Fibroblast of lung (primary cell): ENCODE results near the gene ATXN1L. TPM values are rescaled to one million over a fixed set of nuclear protein-coding genes. Genes with fewer than 3 reads are reported as not detected.
A peak's percentile ranks its signal among the peaks of the same experiment; 100 is the strongest.

Experiments
- DNase-seq, 2 donors: peaks; one replicate each; pipeline versions ENCODE4 v3.0.0 to v3.0.0-alpha.2; 2010; ENCODE audit warnings: low read depth in 2 of 2
- H2AFZ ChIP-seq: 2 replicates; pipeline ENCODE4 v1.5.1; 2012; ENCODE audit warnings: low read length, control low read depth, inconsistent platforms
- H3K27ac ChIP-seq: 2 replicates; pipeline ENCODE4 v1.5.1; 2011; ENCODE audit warnings: low read length, control low read depth; ENCODE audit not compliant: insufficient read depth
- H3K27me3 ChIP-seq: 2 replicates; pipeline ENCODE4 v1.5.1; 2011; ENCODE audit warnings: mild to moderate bottlenecking, low read length; ENCODE audit not compliant: control insufficient read depth, insufficient read depth
- H3K36me3 ChIP-seq: 2 replicates; pipeline ENCODE4 v1.5.1; 2011; ENCODE audit warnings: low read length; ENCODE audit not compliant: control insufficient read depth, insufficient read depth
- H3K4me1 ChIP-seq: 2 replicates; pipeline ENCODE4 v1.5.1; 2011; ENCODE audit warnings: low read length; ENCODE audit not compliant: control insufficient read depth, insufficient read depth; ENCODE audit errors: extremely low read depth
- H3K4me2 ChIP-seq: 2 replicates; pipeline ENCODE4 v1.5.1; 2011; ENCODE audit warnings: low read length, control low read depth; ENCODE audit not compliant: insufficient read depth; ENCODE audit errors: extremely low read depth
- H3K4me3 ChIP-seq, 4 experiments: fragments of 200-600 bp in 1 of 4; sonication (generic) in 1 of 4; replicated peaks in 1 of 4; 2 replicates each; pipeline ENCODE4 v1.5.1; 2011 to 2016; ENCODE audit warnings: low read length in 4 of 4, low read depth in 3 of 4, mild to moderate bottlenecking in 3 of 4, control low read depth in 2 of 4, inconsistent platforms in 1 of 4, mixed read lengths in 1 of 4; ENCODE audit not compliant: insufficient read depth in 1 of 4; ENCODE audit errors: control extremely low read depth in 1 of 4
- H3K79me2 ChIP-seq: 2 replicates; pipeline ENCODE4 v1.5.1; 2012; ENCODE audit warnings: mild to moderate bottlenecking, low read length, inconsistent platforms; ENCODE audit not compliant: control insufficient read depth, insufficient read depth
- H3K9ac ChIP-seq: 2 replicates; pipeline ENCODE4 v1.5.1; 2011; ENCODE audit warnings: mild to moderate bottlenecking, low read length, control low read depth; ENCODE audit not compliant: insufficient read depth
- H3K9me3 ChIP-seq: 2 replicates; pipeline ENCODE4 v1.5.1; 2012; ENCODE audit warnings: low read depth, low read length; ENCODE audit not compliant: control insufficient read depth, insufficient read depth
- H4K20me1 ChIP-seq: 2 replicates; pipeline ENCODE4 v1.5.1; 2011; ENCODE audit warnings: low read length; ENCODE audit not compliant: control insufficient read depth, insufficient read depth; ENCODE audit errors: extremely low read depth
- EZH2 ChIP-seq: IDR thresholded peaks from 2 replicates; pipeline ENCODE4 v1.5.1; 2012; ENCODE audit warnings: low read length, control low read depth, mild to moderate bottlenecking; ENCODE audit errors: missing control alignments
- polyA plus RNA-seq, 2 donors: library from polyadenylated mRNA; depleted of rRNA in 1 of 2; stranded (reverse) in 1 of 2; unstranded in 1 of 2; fragments of >200 nt; gene quantifications; 2 replicates each; pipeline ENCODE4 v1.2.1, GENCODE V29; 2011 to 2012; ENCODE audit warnings: missing spikeins in 1 of 2
- total RNA-seq: library from RNA; depleted of rRNA; stranded (reverse); fragments of >200 nt; gene quantifications from 2 replicates; pipeline ENCODE4 v1.2.1, GENCODE V29; 2014
- TF ChIP-seq, protein P1 (sequence below), 2 donors: IDR thresholded peaks in 1 of 2; conservative IDR thresholded peaks in 1 of 2; 1 replicate in 1 of 2; 2 replicates in 1 of 2; pipeline ENCODE4 v1.5.1; 2011 to 2012; ENCODE audit warnings: low read length in 2 of 2, control low read depth in 1 of 2, inconsistent platforms in 1 of 2, low read depth in 1 of 2, mild to moderate bottlenecking in 1 of 2

The ATXN1L gene
- total and polyA plus RNA-seq, 2 donors (not counting 1 experiment from before 2014, with no cell fraction given), result 11.5 to 13.2 TPM

DNA sequence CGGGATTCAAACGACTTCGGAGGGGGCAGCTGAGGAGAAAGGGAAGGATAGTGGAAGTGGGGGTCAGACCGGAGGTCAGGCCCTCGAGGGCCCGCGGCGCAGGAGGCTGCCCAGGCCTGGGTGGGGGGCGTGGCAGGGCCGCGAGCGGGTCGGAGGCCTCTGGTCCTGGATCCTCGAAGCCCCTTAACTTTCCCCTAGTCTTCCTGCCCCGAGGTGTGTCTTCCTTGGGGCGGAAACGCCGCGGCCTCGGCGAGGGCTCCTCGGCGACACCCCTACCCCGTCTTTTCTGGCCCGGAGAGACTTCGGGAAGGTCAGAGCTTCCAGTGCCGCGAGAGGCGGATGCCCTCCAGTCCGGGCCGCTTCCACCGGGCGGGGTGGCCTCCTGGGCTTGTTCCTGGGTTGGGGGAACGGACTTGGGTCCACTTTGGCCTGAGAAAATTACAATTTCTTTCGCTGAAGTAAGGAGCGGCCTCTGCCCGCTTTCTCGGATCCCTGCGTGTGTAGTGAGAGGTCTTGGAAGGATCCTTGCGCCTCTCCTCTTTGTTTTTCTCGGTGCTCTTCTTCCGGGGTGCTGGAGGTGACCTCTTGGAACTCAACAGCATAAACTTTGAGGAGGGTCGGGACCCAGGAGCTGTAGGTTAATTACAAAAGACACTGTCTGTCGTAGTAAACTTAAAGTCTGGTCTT lies 50.0 kb downstream of the ATXN1L start:
- TF ChIP-seq, protein P1, sequence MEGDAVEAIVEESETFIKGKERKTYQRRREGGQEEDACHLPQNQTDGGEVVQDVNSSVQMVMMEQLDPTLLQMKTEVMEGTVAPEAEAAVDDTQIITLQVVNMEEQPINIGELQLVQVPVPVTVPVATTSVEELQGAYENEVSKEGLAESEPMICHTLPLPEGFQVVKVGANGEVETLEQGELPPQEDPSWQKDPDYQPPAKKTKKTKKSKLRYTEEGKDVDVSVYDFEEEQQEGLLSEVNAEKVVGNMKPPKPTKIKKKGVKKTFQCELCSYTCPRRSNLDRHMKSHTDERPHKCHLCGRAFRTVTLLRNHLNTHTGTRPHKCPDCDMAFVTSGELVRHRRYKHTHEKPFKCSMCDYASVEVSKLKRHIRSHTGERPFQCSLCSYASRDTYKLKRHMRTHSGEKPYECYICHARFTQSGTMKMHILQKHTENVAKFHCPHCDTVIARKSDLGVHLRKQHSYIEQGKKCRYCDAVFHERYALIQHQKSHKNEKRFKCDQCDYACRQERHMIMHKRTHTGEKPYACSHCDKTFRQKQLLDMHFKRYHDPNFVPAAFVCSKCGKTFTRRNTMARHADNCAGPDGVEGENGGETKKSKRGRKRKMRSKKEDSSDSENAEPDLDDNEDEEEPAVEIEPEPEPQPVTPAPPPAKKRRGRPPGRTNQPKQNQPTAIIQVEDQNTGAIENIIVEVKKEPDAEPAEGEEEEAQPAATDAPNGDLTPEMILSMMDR (conservative IDR thresholded peaks at IDR 0.05 in 1 of 2, IDR thresholded peaks at IDR 0.05 in 1 of 2; ENCODE audit: low read depth in 1 of 2, low read length in 2 of 2), result no peak
- no peak for TF ChIP-seq EZH2
- Histone ChIP-seq H3K27me3 (no peaks in the 10 kb centered on the region), H3K4me1 (peaks cover 3% of the 10 kb centered on the region), H4K20me1 (no peaks in the 10 kb centered on the region), H3K27ac (peak overlapping the region; percentile 99), H3K79me2 (peaks cover 55% of the 10 kb centered on the region), H3K36me3 (no peaks in the 10 kb centered on the region), H3K9ac (peak overlapping the region; percentile 99), H3K9me3 (no peaks in the 10 kb centered on the region), H2AFZ (peak overlapping the region; percentile 52), H3K4me2 (peak overlapping the region; percentile 83), H3K4me3 (peak overlapping the region; percentile 88 to 100 (median 96))
- peak; percentile 51 to 55 for DNase-seq

DNA sequence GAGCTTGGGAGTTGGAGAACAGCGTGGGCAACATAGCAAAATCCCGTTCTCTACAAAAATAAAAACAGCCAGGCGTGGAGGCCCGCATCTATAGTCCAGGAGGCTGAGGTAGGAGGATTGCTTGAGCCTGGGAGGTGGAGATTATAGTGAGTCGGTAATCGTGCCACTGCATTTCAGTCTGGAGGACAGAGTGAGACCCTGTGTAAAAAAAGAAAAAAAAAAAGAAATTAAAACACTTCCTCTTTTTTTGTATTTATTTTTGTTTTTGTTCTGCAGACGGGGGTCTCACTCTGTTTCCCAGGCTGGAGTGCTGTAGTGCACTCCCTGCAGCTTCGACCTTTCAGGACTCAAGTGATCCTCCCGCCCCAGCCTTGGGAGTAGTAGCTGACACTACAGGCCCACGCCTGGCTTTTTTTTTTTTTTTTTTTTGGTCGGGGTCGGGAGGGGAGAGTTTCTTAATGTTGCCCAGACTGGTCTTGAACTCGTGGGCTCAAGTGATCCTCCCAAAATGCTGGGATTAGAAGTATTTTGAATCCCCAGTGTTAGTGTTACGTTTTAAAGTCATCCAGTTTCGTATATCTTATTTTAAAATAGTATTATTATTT lies 51.1 kb downstream of the ATXN1L start:
- peaks cover 3% of the 10 kb centered on the region for H3K4me1 ChIP-seq
- DNase-seq, result no peak
- no peaks in the 10 kb centered on the region for H3K36me3 ChIP-seq
- no peak overlapping the region for H2AFZ ChIP-seq
- no peaks in the 10 kb centered on the region for H4K20me1 ChIP-seq
- H3K79me2 ChIP-seq, result peaks cover 65% of the 10 kb centered on the region
- H3K27me3 ChIP-seq, result no peaks in the 10 kb centered on the region
- no peaks in the 10 kb centered on the region for H3K9me3 ChIP-seq
- peak overlapping the region; percentile 88 to 100 (median 96) for H3K4me3 ChIP-seq
- peak overlapping the region; percentile 99 for H3K27ac ChIP-seq
- H3K9ac ChIP-seq, result no peak overlapping the region
- TF ChIP-seq, protein P1 (conservative IDR thresholded peaks at IDR 0.05 in 1 of 2, IDR thresholded peaks at IDR 0.05 in 1 of 2; ENCODE audit: low read depth in 1 of 2, low read length in 2 of 2), result no peak
- no peak for TF ChIP-seq EZH2
- H3K4me2 ChIP-seq, result peak overlapping the region; percentile 83

DNA sequence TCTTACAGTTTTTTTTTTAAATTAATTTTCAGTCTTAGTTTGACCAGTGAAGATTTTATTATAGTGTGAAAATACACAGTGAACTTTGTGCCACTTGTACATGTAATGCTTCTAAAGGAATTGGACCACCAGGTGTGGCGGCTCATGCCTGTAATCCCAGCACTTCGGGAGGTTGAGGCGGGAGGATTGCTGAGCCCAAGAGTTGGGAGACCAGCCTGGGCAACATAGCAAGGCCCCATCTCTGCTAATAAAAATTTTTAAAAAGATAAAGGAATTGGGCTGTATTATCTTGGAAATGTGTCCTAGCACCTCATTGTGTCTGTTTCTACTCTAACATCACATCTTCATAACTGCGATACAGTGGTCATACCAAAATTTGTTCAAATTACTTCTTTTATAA lies 53.4 kb downstream of the ATXN1L start:
- H3K27ac ChIP-seq, result no peak overlapping the region
- H4K20me1 ChIP-seq, result no peaks in the 10 kb centered on the region
- no peak overlapping the region for H2AFZ ChIP-seq
- TF ChIP-seq, protein P1 (conservative IDR thresholded peaks at IDR 0.05 in 1 of 2, IDR thresholded peaks at IDR 0.05 in 1 of 2; ENCODE audit: low read depth in 1 of 2, low read length in 2 of 2), result no peak
- no peak for TF ChIP-seq EZH2
- H3K4me2 ChIP-seq, result no peak overlapping the region
- H3K36me3 ChIP-seq, result no peaks in the 10 kb centered on the region
- H3K4me1 ChIP-seq, result peaks cover 3% of the 10 kb centered on the region
- H3K4me3 ChIP-seq, result no peak overlapping the region
- no peak overlapping the region for H3K9ac ChIP-seq
- no peaks in the 10 kb centered on the region for H3K27me3 ChIP-seq
- no peak for DNase-seq
- H3K9me3 ChIP-seq, result no peaks in the 10 kb centered on the region
- peaks cover 88% of the 10 kb centered on the region for H3K79me2 ChIP-seq
